Calu3 (cell line): ENCODE results near the gene ADGRL2. TPM values are rescaled to one million over a fixed set of nuclear protein-coding genes. Genes with fewer than 3 reads are reported as not detected.

Experiments used
- BruUV-seq: library from RNA; stranded (reverse); fragments of 400-500 nt; replicated peaks from 2 replicates; lab custom pipeline; 2021; lab: Mats Ljungman, UMichigan
- CTCF ChIA-PET: fragments of 300-600 bp; sonication (Branson Sonifier 250); formaldehyde crosslinking; loops from one replicate; lab custom pipeline; 2022; ENCODE audit warnings: antibody characterized with exemption; lab: Charles Lee
- DNase-seq: peaks from one replicate; pipeline ENCODE4 v3.0.0; 2022
- H3K27ac Mint-ChIP-seq: one replicate; pipeline ENCODE4 v1.8.0; 2022; ENCODE audit warnings: mixed read lengths; ENCODE audit not compliant: unreplicated experiment
- H3K27me3 Mint-ChIP-seq: one replicate; pipeline ENCODE4 v1.8.0; 2022; ENCODE audit warnings: mixed read lengths; ENCODE audit not compliant: unreplicated experiment
- H3K36me3 Mint-ChIP-seq: one replicate; pipeline ENCODE4 v1.8.0; 2022; ENCODE audit warnings: mild to moderate bottlenecking, moderate library complexity, mixed read lengths; ENCODE audit not compliant: insufficient read depth, unreplicated experiment
- H3K4me1 Mint-ChIP-seq: one replicate; pipeline ENCODE4 v1.8.0; 2022; ENCODE audit warnings: mild to moderate bottlenecking, low read depth, mixed read lengths; ENCODE audit not compliant: unreplicated experiment
- H3K4me3 Mint-ChIP-seq: one replicate; pipeline ENCODE4 v1.8.0; 2022; ENCODE audit warnings: mild to moderate bottlenecking, low read depth, moderate library complexity, mixed read lengths; ENCODE audit not compliant: unreplicated experiment
- H3K9me3 Mint-ChIP-seq: one replicate; pipeline ENCODE4 v1.8.0; 2022; ENCODE audit warnings: low read depth, mixed read lengths; ENCODE audit not compliant: unreplicated experiment
- intact Hi-C: fragments of 100-400 bp; cut with micrococcal nuclease; formaldehyde crosslinking; loops from one replicate; pipeline ENCODE4 v1.10.0; 2022; ENCODE audit not compliant: unreplicated experiment
- total RNA-seq: library from RNA; stranded (reverse); gene quantifications from 2 replicates; pipeline ENCODE4 v1.2.3, GENCODE V29; 2022
- TF ChIP-seq, protein P1 (sequence below): fragments of 200-600 bp; IDR thresholded peaks from one replicate; pipeline ENCODE4 v1.8.0; 2022; ENCODE audit warnings: antibody characterized with exemption; ENCODE audit not compliant: unreplicated experiment

ADGRL2 gene
- total RNA-seq, 1 experiment from 2014 or later: 72.3 TPM

DNA sequence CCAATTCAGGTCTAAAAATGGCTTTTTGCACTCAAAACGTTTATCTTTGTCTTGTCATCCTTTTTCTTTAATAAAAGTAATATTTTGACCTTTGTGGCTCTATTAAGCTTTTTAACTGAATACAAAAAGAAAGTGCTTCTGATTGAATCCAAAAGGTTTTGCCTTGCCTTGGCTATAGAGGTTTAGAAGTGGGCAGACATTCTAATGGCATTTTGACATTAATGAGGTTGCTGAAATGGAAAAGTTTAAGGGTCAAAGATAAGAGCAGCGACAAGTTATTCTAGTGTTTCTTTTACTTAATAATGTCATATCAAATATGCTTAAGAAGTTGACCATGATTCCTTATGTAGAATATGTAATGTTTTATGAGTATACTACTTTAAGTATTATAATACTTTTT lies 120.2 kb downstream of the ADGRL2 start:
- H3K4me1 Mint-ChIP-seq: no peaks in the 10 kb centered on the region
- H3K27me3 Mint-ChIP-seq: no peaks in the 10 kb centered on the region
- TF ChIP-seq, protein P1, sequence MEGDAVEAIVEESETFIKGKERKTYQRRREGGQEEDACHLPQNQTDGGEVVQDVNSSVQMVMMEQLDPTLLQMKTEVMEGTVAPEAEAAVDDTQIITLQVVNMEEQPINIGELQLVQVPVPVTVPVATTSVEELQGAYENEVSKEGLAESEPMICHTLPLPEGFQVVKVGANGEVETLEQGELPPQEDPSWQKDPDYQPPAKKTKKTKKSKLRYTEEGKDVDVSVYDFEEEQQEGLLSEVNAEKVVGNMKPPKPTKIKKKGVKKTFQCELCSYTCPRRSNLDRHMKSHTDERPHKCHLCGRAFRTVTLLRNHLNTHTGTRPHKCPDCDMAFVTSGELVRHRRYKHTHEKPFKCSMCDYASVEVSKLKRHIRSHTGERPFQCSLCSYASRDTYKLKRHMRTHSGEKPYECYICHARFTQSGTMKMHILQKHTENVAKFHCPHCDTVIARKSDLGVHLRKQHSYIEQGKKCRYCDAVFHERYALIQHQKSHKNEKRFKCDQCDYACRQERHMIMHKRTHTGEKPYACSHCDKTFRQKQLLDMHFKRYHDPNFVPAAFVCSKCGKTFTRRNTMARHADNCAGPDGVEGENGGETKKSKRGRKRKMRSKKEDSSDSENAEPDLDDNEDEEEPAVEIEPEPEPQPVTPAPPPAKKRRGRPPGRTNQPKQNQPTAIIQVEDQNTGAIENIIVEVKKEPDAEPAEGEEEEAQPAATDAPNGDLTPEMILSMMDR: no peak
- no peaks in the 10 kb centered on the region for H3K9me3 Mint-ChIP-seq
- DNase-seq: no peak
- H3K27ac Mint-ChIP-seq: no peak overlapping the region
- no peak overlapping the region for H3K4me3 Mint-ChIP-seq
- CTCF ChIA-PET: no interaction called here
- intact Hi-C loops: no loop called here
- no peaks in the 10 kb centered on the region for H3K36me3 Mint-ChIP-seq
- BruUV-seq: no TSS peak

DNA sequence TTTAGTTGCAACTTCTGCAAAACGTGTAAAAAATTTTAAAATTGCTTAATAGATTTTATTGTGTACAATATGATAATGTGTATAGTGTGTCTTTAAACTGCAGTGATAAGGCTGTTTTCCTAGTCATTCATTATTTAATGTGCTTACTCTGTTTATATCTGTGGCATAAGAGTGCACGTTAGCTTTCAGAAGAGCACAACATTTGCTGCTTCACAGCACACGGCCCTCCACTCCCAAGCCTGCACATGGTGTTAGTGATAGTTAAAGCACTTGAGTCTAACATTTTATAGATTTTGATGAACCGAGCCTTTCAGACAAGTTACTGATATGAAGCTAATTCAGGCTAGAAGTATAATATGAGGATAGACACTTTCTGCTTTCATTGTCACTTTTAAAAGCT lies 120.6 kb downstream of the ADGRL2 start:
- no peak overlapping the region for H3K27ac Mint-ChIP-seq
- DNase-seq: no peak
- no peaks in the 10 kb centered on the region for H3K27me3 Mint-ChIP-seq
- BruUV-seq: no TSS peak
- TF ChIP-seq, protein P1: no peak
- no peaks in the 10 kb centered on the region for H3K36me3 Mint-ChIP-seq
- intact Hi-C loops: no loop called here
- no peak overlapping the region for H3K4me3 Mint-ChIP-seq
- CTCF ChIA-PET: no interaction called here
- no peaks in the 10 kb centered on the region for H3K4me1 Mint-ChIP-seq
- no peaks in the 10 kb centered on the region for H3K9me3 Mint-ChIP-seq

DNA sequence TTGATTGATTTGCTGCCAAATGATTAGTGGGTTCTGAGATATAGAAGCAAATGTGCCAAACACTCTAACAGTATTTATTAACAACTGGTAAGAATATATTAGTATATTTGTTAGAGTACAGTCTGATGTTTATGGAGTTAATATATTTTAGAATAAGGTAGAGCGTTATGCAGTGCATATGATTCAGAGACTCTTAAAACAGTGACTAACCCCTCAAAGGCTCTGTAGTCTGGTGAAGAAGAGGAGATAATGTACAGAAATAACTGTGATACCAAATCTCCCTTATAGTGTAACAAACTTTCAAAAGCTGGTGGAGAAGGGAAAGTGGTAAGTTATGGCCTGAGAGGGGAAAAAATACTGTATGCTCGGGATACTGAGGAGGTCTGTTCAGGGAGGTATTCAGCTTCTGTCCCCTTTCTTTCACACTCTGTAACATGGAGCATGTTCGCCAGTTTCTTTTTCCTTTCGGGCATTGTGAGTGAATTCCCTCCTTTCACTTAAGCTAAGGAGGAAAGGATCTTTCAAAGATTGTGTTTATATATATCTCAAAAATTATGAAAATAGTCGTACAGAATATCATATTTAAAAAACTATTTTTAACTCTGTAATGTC lies 121.2 kb downstream of the ADGRL2 start:
- H3K27me3 Mint-ChIP-seq: no peaks in the 10 kb centered on the region
- no peaks in the 10 kb centered on the region for H3K9me3 Mint-ChIP-seq
- H3K4me3 Mint-ChIP-seq: no peak overlapping the region
- H3K36me3 Mint-ChIP-seq: no peaks in the 10 kb centered on the region
- TF ChIP-seq, protein P1: no peak
- DNase-seq: no peak
- no peak overlapping the region for H3K27ac Mint-ChIP-seq
- intact Hi-C loops: no loop called here
- no peaks in the 10 kb centered on the region for H3K4me1 Mint-ChIP-seq
- BruUV-seq: no TSS peak
- CTCF ChIA-PET: no interaction called here

DNA sequence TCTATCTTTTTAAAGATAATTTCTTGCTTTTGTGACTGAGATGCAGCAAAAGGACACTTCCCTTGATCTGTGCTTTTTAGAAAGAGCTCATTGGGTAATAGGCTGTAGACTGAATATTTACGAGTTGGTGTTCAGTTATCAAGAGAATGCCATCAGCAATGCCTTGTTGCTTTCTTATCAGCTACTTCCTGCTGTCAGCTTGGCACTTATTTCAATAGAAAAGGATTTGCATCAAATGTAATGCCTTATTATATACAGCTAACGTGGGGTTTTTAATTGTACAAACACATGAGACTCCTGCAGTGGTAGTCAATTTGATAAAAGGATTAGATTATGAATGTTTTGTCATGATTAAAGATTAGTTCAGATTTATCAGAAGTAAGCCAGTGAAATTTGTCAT lies 122.2 kb downstream of the ADGRL2 start:
- Mint-ChIP-seq H3K4me3 (no peak overlapping the region), H3K27me3 (no peaks in the 10 kb centered on the region), H3K36me3 (no peaks in the 10 kb centered on the region), H3K4me1 (no peaks in the 10 kb centered on the region), H3K9me3 (no peaks in the 10 kb centered on the region), H3K27ac (no peak overlapping the region)
- TF ChIP-seq, protein P1: no peak
- CTCF ChIA-PET: no interaction called here
- no peak for DNase-seq
- intact Hi-C loops: no loop called here
- BruUV-seq: no TSS peak
